ENCODE data around the gene IMP4. TPM values are rescaled to one million over a fixed set of nuclear protein-coding genes. Genes with fewer than 3 reads are reported as not detected.

The IMP4 gene
- total RNA-seq, 1 donor from 2014 or later = 60.7 TPM

- intact Hi-C loops (cut with DNase I) = no loop called here
- no peak for DNase-seq (ENCODE audit: low spot score)
Measured at GRCh38 chr2:130389358-130389757, 46.7 kb downstream of the IMP4 start.

- intact Hi-C loops (cut with DNase I) = loop anchor here (2.0 kb wide), 1 partner anchor 17 kb away; no protein-coding TSS in a partner anchor
- DNase-seq (ENCODE audit: low spot score) = no peak
Measured at GRCh38 chr2:130389783-130390182, 47.1 kb downstream of the IMP4 start.

GRCh38 chr2:130390460-130391057 is 47.9 kb downstream of the IMP4 start:
- DNase-seq (ENCODE audit: low spot score) = no peak
- intact Hi-C loops (cut with DNase I) = loop anchor here (2.0 kb wide), 1 partner anchor 18 kb away; no protein-coding TSS in a partner anchor

- intact Hi-C loops (cut with DNase I) = loop anchor here (2.0 kb wide), 1 partner anchor 18 kb away; no protein-coding TSS in a partner anchor
- DNase-seq (ENCODE audit: low spot score) = peak; percentile 93
Measured at GRCh38 chr2:130391058-130391871, 48.6 kb downstream of the IMP4 start.

GRCh38 chr2:130391872-130392670 is 49.4 kb downstream of the IMP4 start:
- intact Hi-C loops (cut with DNase I) = loop anchor here (2.0 kb wide), 1 partner anchor 19 kb away; no protein-coding TSS in a partner anchor
- no peak for DNase-seq (ENCODE audit: low spot score)

- DNase-seq (ENCODE audit: low spot score) = no peak
- intact Hi-C loops (cut with DNase I) = no loop called here
Measured at GRCh38 chr2:130393318-130393910, 50.7 kb downstream of the IMP4 start.

Other genes starting within 250 kb of the IMP4 start
- gene POTEF, start 213.7 kb upstream of the IMP4 start, total RNA-seq = not detected
- gene CCDC74B, start 197.8 kb upstream of the IMP4 start, total RNA-seq = 0.81 TPM
- 22.5 TPM for gene SMPD4, start 161.3 kb upstream of the IMP4 start, total RNA-seq
- 253 TPM for gene MZT2B, start 160.6 kb upstream of the IMP4 start, total RNA-seq
- gene TUBA3E, start 144.5 kb upstream of the IMP4 start, total RNA-seq = 1.2 TPM
- 13.4 TPM for gene PTPN18, start 13.2 kb downstream of the IMP4 start, total RNA-seq
- gene POTEI, start 166.4 kb downstream of the IMP4 start, total RNA-seq = not detected
- not detected for gene CFC1B, start 178.3 kb downstream of the IMP4 start, total RNA-seq

Measured in cardiac septum (tissue), 1 donor.